ENCODE results near the gene AAR2. TPM values are rescaled to one million over a fixed set of nuclear protein-coding genes. Genes with fewer than 3 reads are reported as not detected.
A peak's percentile ranks its signal among the peaks of the same experiment; 100 is the strongest.

Gene AAR2
- total RNA-seq, 1 donor from 2014 or later = 19.7 TPM

DNA sequence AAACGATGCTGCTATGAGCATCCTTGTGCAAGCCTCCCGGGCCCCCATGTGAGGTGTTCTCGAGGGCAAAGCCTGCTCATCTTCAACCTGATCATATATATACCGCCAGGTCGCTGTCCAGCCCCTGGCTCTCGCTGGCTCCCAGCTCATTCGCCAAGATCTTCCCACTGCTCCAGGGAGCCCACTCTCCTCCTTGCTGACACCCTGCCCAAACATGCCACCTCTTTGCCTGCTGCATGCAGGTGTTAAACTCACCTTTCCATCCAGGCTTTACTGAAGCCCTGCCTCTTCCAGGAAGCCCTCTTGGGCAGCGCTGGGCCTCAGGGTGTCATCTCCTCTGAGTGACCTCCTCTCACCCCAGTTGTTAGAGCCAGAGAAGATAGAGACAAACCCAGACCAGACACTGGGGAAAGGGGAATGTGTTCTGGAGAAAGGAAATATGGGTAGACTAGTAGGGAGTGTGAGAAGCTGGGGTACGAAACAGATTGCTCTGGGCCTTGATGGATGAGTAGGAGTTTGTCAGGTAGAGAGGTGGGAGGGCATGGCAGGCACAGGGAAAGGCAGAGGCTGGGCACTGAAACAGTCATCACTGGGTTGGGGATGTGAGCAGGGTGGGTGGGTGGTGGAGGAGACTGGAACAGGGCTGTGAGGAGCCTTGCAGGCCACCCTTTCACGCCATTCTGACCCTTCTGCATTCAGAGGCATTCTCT, 68.7 kb downstream of the AAR2 start:
- no peaks in the 10 kb centered on the region for H3K36me3 ChIP-seq
- no peak overlapping the region for H3K4me2 ChIP-seq
- peaks cover 8% of the 10 kb centered on the region for H3K4me1 ChIP-seq
- peaks cover 8% of the 10 kb centered on the region for H3K4me1 Mint-ChIP-seq
- peak overlapping the region; percentile 89 for H3K4me3 Mint-ChIP-seq
- H3K9me3 ChIP-seq (ENCODE audit: low read depth) = no peaks in the 10 kb centered on the region
- peaks cover 87% of the 10 kb centered on the region for H3K27me3 ChIP-seq
- H3K9ac ChIP-seq = no peak overlapping the region
- TF ChIP-seq EZH2 (IDR thresholded peaks at IDR 0.05) (no peak), EZH2phosphoT487 (IDR thresholded peaks at IDR 0.05) (no peak), CTCF (IDR thresholded peaks at IDR 0.05) (no peak)
- peaks cover 54% of the 10 kb centered on the region for H3K27me3 Mint-ChIP-seq (ENCODE audit: insufficient read depth, low read depth)
- no peaks in the 10 kb centered on the region for H3K79me2 ChIP-seq (ENCODE audit: low read depth)
- peak; percentile 31 for DNase-seq (ENCODE audit: low spot score)
- H3K9me3 Mint-ChIP-seq = no peaks in the 10 kb centered on the region
- H3K4me3 ChIP-seq = no peak overlapping the region
- H3K27ac Mint-ChIP-seq = no peak overlapping the region
- no peak overlapping the region for H3K27ac ChIP-seq
- H3K36me3 Mint-ChIP-seq = no peaks in the 10 kb centered on the region
- H4K20me1 ChIP-seq (ENCODE audit: low read depth) = peaks cover 28% of the 10 kb centered on the region
- H2AFZ ChIP-seq (replicated peaks) = no peak overlapping the region
- peaks cover 10% of the 10 kb centered on the region for H3F3A ChIP-seq (ENCODE audit: low read depth)

DNA sequence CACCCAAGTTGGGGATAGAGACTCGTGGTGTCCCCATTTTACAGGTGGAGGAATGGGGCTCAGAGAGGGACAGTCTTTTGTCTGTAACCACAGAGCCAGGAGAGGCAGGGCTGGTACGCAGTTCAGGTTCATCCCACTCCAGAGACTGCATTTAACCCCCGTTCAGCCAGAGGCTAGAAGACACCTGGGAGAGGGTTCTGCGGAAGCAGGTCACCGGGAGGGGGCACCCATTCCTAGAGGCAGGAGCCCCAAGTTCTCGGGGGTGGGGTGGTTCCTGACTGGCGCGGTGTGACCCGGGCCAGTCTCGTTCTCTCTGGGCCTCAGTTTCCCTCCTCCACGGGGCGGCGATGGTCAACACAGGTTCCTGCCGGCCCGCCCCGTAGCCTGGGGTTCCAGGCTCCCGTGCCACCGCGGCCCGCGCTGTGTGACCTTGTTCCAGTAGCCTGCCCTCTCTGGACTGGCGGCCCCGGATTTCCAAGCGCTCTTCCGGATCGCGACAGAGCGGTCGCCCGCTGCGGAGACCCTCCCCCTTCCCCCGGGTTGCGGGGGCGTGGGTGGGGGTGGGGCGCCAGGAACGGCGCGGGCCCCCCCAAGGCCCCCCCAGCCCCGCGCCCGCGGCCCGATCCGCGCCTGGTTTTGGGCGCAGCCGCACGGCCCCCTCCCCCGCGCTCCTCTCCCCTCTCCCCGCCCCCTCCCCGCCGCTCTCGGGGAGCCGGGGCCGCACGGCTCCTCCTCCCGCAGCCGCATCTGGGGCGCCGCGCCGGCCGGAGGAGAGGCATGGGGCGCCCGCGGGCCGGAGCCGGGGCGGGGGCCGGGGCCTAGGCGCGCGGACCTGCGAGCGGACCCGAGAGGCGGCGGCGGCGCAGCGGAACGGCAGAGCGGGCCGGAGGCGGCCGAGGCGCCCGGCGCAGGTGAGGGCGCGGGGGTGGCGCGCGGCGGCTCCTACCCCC, 69.6 kb downstream of the AAR2 start, which contains the start of gene DLGAP4:
Gene DLGAP4 (plus strand): TSS at position 738 of the 950 bp plus-strand sequence. CDS start 125,379 bp downstream, outside the sequence.
- Mint-ChIP-seq H3K4me1 (peaks cover 8% of the 10 kb centered on the region), H3K4me3 (peak within 1 kb of the TSS; percentile 89), H3K36me3 (no peaks in the 10 kb centered on the region), H3K27ac (no peak within 1 kb of the TSS), H3K27me3 (ENCODE audit: insufficient read depth, low read depth) (peaks cover 53% of the 10 kb centered on the region), H3K9me3 (no peaks in the 10 kb centered on the region)
- Histone ChIP-seq H3K79me2 (ENCODE audit: low read depth) (no peaks in the 10 kb centered on the region), H3K27ac (no peak within 1 kb of the TSS), H4K20me1 (ENCODE audit: low read depth) (peaks cover 28% of the 10 kb centered on the region), H3K9me3 (ENCODE audit: low read depth) (no peaks in the 10 kb centered on the region), H3K27me3 (peaks cover 87% of the 10 kb centered on the region), H3K9ac (no peak within 1 kb of the TSS), H3K4me3 (peak within 1 kb of the TSS; percentile 61), H2AFZ (replicated peaks) (peak within 1 kb of the TSS; percentile 5), H3F3A (ENCODE audit: low read depth) (peaks cover 10% of the 10 kb centered on the region), H3K36me3 (no peaks in the 10 kb centered on the region), H3K4me1 (peaks cover 8% of the 10 kb centered on the region), H3K4me2 (peak within 1 kb of the TSS; percentile 93)
- TF ChIP-seq EZH2phosphoT487 (IDR thresholded peaks at IDR 0.05) (peak; percentile 0), CTCF (IDR thresholded peaks at IDR 0.05) (no peak), EZH2 (IDR thresholded peaks at IDR 0.05) (no peak)
- DNase-seq (ENCODE audit: low spot score) = peak; percentile 85

Other genes starting within 250 kb of the AAR2 start
- 32.7 and 35.8 TPM in 2 replicates for gene EPB41L1, start 81.7 kb upstream of the AAR2 start, total RNA-seq (ENCODE audit: low replicate concordance)
- gene DLGAP4, start 69.9 kb downstream of the AAR2 start, total RNA-seq (ENCODE audit: low replicate concordance) = 21.7 and 74.5 TPM in 2 replicates